RCC 7860 (cell line): ENCODE results near the gene PRR35.
A peak's percentile ranks its signal among the peaks of the same experiment; 100 is the strongest.

ENCODE experiments used
- DNase-seq: peaks from one replicate; pipeline ENCODE4 v3.0.0-alpha.2; 2015; ENCODE audit warnings: low spot score
- FAIRE-seq: peaks from 2 replicates; lab custom pipeline; 2012; peaks lifted over from hg19 to GRCh38; lab: Jason Lieb, UNC

The PRR35 gene

DNA sequence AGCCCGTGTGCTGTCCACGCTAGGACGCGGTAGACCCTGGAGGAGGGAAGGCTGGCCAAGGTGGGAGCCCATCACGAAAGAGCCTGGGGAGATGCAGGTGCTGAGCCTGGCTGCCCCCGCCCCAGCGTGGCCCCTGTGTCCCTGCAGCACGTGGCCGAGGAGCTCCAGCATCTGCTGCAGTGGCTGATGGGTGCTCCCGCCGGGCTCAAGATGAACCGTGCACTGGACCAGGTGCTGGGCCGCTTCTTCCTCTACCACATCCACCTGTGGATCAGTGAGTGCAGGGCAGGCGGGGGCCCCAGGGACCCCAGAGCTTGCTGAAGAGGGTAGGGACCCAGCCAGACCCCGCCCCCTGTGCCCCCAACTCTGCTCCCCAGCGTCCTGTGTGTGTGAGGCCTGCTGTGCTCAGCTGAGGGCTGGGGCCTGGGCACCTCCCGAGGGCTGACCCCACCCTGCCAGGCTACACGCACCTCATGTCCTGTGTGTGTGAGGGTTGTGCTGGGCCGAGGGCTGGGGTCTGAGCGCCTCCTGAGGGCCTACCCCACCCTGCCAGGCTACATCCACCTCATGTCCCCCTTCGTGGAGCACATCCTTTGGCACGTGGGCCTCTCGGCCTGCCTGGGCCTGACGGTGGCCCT is 18.2 kb downstream of the PRR35 start:
- FAIRE-seq = no peak
- DNase-seq = no peak

DNA sequence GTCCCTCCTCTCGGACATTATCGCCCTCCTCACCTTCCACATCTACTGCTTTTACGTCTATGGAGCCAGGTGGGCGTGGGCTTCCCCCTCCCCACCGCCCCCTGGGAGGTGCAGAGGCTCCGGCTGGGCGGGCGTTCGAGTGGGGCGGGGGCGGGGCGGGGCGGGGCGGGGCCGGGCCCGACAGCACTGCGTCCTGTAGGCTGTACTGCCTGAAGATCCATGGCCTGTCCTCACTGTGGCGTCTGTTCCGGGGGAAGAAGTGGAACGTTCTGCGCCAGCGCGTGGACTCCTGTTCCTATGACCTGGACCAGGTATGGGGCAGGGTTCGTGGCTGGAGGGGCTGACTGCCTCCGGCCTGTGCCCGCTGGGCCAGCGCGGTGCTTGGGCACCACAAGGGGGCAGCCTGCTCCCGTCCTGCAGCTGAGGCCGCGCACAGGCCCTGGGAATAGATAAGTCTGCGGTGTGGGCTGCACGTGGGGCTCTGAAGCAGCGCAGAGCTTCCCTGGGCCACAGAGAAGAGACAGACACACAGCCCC is 18.7 kb downstream of the PRR35 start:
- FAIRE-seq (no peak), DNase-seq (peak; percentile 43)

DNA sequence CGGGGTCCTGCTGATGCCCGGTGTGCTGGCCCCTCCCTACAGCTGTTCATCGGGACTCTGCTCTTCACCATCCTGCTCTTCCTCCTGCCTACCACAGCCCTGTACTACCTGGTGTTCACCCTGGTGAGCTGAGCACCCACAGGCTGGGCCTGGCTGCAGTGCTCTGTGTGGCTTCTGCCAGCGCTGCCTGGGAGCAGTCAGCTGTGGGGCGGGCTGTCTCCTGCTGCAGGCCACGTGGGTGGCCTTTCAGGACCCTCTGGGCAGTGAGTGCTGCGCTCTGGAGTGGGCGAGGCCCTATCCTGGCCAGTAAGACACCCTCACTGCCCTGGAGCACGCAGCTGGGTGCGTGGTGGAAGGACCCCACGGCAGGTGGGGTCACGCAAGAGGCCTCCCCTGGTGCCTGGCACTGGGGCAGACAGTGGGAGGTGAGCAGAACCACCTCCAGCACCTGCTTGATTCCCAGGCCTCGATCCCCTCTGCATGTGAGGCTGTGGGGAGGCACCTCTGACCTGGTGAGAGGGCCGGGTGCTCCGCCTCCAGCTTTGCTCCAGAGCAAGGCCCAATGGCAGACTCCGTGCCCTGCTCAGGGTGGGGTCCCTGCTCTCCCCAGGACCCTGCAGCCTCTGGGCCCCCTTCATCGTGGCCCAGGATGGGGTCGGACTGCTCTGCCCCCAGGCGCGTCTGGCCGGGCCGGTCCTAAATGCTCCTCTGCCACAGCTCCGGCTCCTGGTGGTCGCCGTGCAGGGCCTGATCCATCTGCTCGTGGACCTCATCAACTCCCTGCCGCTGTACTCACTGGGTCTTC is 20.1 kb downstream of the PRR35 start:
- no peak for DNase-seq
- no peak for FAIRE-seq

DNA sequence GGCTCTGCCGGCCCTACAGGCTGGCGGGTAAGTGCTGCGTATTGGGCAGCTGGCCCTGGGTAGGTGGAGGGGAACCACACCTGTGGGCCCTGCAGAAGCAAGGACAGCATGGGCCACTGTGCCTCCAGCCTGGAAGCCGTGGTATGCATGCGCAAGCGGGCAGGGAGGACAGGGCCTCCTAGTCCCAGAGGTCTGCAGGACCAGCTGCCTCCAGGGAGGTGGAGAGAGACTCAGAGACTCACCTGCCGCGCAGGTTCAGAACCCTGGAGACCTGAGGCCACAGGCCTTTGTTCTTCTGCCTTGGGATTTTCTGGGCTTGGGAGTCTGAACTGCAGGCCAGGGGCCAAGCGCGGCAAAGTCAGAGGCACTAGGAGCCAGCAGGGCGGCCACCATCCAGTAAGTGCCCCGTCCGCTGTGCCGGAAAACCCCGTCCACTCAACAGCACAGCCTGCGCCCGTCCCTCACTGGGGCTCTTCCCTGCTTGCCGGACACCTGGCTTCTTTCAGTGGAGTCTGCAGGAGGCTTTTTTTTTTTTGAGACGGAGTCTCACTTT is 20.8 kb downstream of the PRR35 start:
- FAIRE-seq = no peak

DNA sequence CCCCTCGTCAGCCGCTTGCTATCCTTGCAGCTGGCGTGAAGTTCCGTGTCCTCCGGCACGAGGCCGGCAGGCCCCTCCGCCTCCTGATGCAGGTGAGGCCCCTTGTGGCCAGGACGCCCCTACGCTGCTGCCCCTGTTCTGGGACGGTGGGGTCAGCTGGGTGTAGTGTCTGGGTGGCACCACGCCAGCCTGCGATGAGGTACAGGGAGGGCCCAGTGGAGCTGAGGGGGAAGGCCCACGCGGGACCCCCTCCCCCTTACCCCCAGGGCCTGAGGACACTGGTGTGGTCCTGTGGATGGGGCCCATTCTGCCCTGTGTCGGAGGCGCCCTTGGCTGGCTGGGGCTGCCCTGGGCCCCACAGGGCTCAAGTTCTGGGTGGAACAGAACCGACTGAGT is 22.0 kb downstream of the PRR35 start:
- FAIRE-seq (no peak), DNase-seq (no peak)

More for the DNA sequence above, 20.8 kb downstream of the PRR35 start:
- DNase-seq = no peak

DNA sequence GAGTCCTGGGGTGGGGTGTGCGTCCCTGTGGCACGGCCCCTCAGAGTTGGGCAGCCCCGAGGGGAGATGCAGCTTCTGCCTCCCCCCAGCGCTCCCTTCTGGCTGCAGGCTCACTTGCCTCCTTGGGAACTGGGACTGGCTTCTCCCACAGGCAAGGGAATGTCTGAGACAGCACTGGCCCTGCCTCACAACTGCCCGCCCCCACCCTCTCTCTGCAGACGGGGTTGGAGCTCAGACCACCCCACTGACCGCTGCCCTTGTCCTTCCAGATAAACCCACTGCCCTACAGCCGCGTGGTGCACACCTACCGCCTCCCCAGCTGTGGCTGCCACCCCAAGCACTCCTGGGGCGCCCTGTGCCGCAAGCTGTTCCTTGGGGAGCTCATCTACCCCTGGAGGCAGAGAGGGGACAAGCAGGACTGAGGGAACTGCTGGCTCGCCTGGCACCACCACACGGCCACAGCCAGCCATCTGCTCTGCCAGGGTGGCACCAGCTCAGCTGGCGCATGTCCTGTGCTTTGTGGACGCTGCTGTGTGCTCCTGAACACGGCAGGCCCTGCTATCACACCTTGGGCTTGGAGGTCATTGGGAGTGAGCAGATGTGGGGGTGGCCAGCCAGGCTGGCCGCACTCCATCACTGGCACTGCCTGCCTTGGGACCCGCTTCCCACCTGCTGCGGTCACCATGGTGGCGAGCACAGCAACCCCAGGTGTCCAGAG is 22.6 kb downstream of the PRR35 start:
- FAIRE-seq = no peak
- no peak for DNase-seq

DNA sequence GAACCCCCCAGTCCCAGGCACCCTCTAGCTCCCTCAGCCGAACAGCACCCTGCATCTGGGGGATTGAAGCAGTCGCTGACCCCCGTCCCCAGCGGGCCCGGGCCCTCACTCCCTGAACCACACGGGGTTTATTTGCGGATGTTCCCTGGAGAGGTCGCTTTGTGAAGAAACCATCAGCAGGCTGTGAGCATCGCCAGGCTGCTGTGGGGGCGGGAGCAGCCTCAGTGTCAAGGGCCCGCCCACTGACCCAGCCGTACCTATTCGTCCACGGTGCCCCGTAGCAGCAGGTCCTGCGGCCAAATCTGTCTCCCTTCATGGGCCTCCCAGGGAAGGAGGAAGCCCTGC is 23.2 kb downstream of the PRR35 start:
- DNase-seq (no peak), FAIRE-seq (no peak)

DNA sequence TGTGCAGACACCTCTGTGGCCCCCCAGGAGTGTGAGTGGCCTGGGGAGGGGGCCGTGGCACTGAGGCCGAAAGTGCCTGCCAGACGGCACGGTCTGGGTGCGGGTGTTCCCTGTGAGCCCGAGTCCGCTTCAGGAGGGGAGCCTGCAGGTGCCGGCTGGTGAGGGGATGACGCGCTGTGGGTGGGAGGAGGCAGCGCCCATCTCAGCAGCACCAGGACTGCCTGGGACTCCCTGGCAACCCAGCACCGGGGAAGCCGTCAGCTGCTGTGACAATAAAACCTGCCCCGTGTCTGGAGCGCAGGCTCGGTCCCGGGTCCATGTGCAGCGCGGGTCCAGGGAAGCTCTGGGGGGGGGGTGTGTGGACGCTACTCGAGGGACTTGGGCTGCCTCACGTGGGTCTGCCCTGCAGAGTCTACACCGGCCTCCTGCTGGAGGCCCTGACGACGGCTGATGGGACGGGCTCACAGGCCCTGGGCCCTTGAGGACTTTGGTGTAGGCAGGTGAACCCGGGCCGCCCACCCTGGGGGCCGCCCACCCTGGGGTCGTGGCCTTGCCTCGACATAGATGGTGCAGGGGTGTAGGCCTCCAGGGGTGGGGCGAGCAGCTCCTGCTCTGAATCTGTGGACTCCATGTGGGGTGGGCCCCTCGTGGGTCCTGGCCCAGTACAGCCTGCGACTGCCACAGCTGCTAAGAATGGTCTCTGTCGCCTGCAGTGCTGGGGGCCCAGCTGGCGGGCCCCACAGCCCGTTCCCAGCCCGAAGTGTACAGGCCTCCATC is 23.8 kb downstream of the PRR35 start:
- DNase-seq (no peak), FAIRE-seq (no peak)

DNA sequence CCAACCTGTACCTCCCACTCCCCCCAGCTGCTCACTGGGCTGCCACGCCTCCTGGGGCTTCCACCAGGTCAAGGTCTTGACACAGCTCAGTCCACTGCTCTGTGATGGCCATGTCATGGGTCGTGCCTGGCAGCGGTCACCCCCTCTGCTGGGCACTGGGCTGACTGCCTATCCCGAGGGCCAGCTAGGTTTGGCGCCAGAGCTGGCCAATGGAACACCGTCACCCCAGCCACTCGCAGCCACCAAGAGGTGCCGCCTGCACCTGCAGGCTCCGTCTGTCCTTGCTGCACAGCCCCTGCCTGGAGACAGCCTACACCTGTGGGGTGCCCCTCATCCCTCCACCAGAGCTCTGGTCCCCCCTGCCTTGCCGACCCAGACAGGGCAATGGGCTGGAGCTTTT is 25.2 kb downstream of the PRR35 start:
- peak; percentile 5 for DNase-seq
- no peak for FAIRE-seq

DNA sequence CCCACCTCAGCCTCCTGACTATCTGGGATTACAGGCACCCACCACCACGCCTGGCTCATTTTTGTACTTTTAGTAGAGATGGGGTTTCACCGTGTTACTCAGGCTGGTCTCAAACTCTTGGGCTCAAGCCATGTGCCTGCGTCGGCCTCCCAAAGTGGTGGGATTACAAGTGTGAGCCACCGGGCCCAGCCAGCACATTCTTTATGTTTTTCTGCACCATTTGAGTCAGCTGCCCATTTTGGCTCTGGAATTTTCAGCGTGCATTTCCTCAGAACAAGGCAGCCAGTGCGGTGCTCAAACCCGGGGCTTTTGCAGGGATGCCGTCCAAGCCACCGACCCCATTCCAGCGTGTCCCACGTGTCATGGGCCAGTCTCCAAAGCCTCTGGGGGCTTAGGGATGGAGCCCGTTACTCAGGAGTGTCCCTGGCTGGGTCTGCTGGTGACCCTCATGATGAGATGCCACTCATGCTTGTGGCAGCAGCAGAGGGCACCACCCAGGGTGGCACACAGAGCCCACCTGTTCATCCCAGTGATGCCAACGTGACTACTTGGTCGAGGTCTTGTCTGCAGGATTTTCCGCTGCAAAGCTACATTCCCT is 26.0 kb downstream of the PRR35 start:
- DNase-seq (no peak), FAIRE-seq (no peak)

DNA sequence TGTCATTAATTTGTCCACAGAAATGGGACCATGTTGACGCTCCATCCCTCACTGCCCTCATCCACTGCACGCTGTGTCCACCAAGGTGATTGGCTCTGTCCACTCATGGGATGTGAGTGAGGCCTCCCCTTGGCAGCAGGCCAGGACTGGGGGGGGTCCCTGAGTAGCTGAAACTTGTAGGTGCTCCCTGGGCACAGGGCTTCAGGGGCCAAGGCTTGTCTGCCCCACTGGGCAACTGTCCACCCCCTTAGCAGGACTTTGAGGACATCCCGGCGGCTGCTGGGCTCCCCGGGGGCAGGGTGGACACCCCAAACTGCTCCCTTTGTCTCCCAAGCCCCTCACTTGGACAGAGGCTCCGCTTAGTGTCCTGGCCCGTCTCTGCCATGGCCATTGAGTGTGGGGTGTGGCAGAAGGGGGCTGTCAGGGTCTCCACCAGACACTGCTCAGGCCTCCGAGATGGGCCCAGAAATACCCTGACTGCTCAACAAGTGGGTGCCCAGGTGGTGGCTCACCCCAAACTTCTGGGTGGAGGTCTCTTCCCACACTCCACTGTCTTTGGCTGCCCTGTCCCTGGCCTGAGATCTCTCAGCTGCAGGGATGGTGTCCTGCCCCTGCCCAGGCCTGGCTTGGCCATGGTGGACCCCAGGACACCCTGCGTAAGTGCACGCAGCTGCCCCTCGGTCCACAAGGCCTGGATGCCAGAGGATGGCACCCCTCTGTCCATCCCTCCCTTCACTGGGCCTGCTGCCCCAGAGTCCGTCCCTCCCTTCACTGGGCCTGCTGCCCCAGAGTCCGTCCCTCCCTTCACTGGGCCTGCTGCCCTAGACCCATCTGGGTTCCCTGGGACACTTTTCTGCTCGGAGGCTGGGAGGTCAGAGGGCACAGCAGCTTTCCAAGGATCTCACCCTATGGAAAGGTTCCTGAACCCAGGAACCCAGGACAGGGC is 26.7 kb downstream of the PRR35 start:
- FAIRE-seq (no peak), DNase-seq (no peak)

DNA sequence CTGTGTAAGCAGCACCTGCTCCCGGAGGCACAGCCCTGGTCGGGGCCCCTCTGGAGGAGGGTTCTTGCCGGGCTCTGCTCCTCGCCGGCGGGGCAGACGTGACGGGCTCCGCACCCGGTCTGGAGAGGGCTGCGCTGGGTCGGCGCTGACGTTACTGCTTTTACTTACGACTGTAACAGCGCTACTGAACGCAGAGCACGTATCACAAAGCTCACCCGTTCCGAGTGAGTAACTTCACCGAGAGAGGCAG is 28.4 kb downstream of the PRR35 start:
- DNase-seq (peak; percentile 58), FAIRE-seq (no peak)

DNA sequence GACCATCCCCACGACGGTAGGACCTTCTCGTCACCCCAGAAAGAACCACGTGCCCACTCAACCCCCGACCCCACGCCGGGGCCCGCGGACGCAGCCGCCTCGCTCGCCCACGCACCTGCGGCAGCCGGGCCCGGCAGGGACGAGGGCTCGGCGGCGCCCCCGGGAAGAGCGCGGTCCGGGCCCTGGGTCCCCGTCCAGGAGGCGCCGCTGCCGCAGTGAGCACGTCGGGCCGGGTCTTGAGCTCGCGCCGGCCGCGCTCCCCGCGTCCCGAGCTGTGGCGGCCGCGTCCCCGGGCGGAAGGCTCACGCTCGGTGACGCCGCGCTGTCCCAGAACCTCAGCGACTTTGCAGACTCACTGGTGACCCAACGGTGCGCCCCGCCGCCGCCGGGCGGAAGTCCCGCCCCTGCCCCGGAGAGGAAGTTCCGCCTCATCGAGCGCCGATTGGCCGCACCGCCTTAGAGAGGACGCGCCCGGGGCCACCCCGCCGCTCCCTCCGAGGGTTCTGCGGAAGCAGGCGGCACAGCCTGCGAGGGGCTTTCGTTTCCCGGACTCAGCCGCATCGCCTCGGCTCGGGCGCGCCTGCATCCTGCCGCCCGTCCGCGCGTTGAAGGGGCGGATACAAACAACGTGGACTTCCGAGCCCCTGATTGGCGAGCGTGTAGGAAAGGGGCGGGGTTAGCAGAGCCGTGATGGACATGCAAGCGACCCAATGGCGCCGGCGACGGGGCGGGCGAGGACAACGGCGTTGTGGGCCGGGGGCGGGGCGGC is 28.9 kb downstream of the PRR35 start:
- DNase-seq (peak; percentile 87), FAIRE-seq (no peak)

DNA sequence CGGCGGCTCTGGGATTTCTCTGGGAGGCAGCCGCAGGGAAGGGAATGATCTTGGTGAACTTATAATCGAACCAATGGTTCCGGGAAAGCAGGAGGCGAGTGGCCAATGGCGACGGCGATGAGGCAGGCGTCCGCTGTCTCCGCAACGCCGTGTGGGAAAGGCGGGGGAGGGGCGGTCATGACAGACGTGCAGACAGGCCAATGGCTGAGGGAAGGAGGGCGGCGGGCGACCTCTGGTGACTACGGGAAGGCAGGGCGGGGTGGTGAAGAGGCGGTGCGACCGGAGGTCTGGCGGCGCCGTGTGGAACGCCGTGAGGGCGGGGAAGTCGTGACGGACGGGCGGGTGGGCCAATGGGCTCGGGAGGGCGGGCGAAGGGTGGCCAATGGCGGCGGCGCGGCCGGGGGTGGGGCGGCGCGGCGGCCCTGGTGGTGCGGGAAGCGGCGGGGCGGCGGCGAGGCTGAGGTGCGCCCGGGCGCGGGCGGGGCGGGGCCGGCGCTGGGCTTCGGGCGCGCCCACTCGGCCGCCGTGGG is 29.5 kb downstream of the PRR35 start, which contains the start of gene RAB40C:
Gene RAB40C, plus strand, starts transcription at position 409 of the 530 bp plus-strand sequence. CDS start 226 bp downstream, outside the sequence.
- peak; percentile 92 for DNase-seq
- no peak for FAIRE-seq

DNA sequence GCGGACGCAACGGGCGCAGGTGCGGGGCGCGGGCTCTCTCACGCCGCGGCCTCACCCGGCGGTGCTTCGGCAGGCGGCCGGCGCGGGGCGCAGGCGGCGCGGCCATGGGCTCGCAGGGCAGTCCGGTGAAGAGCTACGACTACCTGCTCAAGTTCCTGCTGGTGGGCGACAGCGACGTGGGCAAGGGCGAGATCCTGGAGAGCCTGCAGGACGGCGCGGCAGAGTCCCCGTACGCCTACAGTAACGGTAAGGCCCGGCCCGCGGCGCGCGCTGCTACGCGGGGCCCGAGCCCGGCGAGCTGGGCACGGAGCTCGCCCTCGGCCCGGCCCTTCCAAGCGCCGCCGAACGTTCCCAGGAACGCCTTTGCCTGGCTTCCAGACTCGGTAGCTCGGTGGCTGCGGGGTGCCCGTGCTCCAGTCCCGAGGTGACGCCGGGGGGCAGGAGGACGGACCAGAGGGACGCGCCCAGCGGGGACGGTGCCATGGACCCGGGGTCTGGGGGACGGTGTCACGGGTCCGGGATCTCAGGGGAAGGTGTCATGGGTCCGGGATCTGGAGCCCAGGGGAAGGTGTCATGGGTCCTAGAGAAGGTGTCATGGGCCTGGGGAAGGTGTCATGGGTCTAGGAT is 30.1 kb downstream of the PRR35 start:
- DNase-seq (no peak), FAIRE-seq (no peak)

DNA sequence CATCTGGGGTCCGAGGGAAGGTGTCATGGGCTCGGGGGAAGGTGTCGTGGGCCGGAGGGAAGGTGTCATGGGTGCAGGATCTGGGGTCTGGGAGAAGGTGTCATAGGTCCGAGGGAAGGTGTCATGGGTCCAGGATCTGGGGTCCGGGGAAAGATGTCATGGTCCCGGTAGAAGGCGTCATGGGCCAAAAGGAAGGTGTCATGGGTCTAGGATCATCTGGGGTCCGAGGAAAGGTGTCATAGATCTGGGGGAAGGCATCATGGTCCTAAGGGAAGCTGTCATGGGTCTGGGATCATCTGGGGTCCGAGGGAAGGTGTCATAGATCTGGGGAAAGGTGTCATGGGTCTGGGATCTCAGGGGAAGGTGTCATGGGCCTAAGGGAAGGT is 30.6 kb downstream of the PRR35 start:
- DNase-seq = no peak
- no peak for FAIRE-seq

DNA sequence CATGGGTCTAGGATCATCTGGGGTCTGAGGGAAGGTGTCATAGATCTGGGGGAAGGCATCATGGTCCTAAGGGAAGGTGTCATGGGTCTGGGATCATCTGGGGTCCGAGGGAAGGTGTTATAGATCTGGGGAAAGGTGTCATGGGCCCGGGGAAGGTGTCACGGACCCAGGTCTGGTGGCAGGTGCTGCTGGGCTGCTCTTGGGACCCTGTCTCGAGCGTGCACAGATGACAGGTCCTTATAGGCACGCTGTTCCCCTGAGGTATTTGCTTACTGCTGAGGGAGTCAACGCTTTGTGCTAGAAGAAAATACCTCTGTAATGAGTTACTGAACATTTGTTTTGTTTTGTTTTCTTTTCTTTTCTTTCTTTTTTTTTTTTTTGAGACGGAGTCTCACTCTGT is 31.0 kb downstream of the PRR35 start:
- DNase-seq (no peak), FAIRE-seq (no peak)
